ENCODE results near the gene CBFA2T2. TPM values are rescaled to one million over a fixed set of nuclear protein-coding genes. Genes with fewer than 3 reads are reported as not detected.
"Not testable (repeated sequence)": the region's sequence is repeated elsewhere in the genome, so short reads cannot be mapped to it uniquely, and the experiment has no call there.

The CBFA2T2 gene
- total RNA-seq, 2 donors from 2014 or later: 14.8 to 18.0 TPM

- ATAC-seq (ENCODE audit: insufficient number of reproducible peaks, low FRiP score, low read depth): no peak
- TF ChIP-seq, protein P1, sequence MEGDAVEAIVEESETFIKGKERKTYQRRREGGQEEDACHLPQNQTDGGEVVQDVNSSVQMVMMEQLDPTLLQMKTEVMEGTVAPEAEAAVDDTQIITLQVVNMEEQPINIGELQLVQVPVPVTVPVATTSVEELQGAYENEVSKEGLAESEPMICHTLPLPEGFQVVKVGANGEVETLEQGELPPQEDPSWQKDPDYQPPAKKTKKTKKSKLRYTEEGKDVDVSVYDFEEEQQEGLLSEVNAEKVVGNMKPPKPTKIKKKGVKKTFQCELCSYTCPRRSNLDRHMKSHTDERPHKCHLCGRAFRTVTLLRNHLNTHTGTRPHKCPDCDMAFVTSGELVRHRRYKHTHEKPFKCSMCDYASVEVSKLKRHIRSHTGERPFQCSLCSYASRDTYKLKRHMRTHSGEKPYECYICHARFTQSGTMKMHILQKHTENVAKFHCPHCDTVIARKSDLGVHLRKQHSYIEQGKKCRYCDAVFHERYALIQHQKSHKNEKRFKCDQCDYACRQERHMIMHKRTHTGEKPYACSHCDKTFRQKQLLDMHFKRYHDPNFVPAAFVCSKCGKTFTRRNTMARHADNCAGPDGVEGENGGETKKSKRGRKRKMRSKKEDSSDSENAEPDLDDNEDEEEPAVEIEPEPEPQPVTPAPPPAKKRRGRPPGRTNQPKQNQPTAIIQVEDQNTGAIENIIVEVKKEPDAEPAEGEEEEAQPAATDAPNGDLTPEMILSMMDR (IDR thresholded peaks at IDR 0.05): no peak
Observed at GRCh38 chr20:33481431-33481941, 8.4 kb upstream of the CBFA2T2 start.

DNA sequence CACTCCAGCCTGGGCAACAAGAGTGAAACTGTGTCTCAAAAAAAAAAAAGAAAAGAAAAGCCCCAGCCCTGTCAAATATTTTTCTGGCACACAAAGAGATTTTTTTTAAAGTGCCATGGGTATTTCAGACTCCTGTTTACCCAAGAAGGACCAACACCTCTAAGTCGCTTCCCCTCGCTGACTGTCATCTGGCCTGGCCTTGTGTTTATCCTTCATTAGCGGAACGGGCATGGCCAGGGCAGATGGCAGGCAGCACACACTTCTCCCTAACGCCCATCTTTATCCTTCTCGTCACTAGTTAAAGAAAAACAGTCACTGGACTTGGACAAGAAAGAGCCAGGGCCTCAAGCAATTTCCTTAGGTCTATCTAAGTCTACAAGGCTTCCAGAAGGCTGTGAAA, 7.3 kb upstream of the CBFA2T2 start:
- Histone ChIP-seq H3K36me3 (no peaks in the 10 kb centered on the region), H3K27me3 (replicated peaks; ENCODE audit: insufficient read depth) (no peaks in the 10 kb centered on the region), H3K27ac (no peak overlapping the region), H3K4me3 (no peak overlapping the region), H3K4me1 (ENCODE audit: control insufficient read depth in 1 of 2, low read depth in 2 of 2) (no peaks in the 10 kb centered on the region), H3K9me3 (no peaks in the 10 kb centered on the region)
- DNase-seq (ENCODE audit: low spot score) (no peak), ATAC-seq (ENCODE audit: insufficient number of reproducible peaks, low FRiP score, low read depth) (no peak)
- TF ChIP-seq, protein P1 (IDR thresholded peaks at IDR 0.05): no peak

More at GRCh38 chr20:33481431-33481941, 8.4 kb upstream of the CBFA2T2 start:
- H3K9me3 ChIP-seq: no peaks in the 10 kb centered on the region
- no peaks in the 10 kb centered on the region for H3K4me1 ChIP-seq (ENCODE audit: control insufficient read depth in 1 of 2, low read depth in 2 of 2)
- no peaks in the 10 kb centered on the region for H3K27me3 ChIP-seq (replicated peaks; ENCODE audit: insufficient read depth)
- H3K36me3 ChIP-seq: no peaks in the 10 kb centered on the region
- H3K4me3 ChIP-seq: no peak overlapping the region
- no peak overlapping the region for H3K27ac ChIP-seq
- no peak for DNase-seq (ENCODE audit: low spot score)

DNA sequence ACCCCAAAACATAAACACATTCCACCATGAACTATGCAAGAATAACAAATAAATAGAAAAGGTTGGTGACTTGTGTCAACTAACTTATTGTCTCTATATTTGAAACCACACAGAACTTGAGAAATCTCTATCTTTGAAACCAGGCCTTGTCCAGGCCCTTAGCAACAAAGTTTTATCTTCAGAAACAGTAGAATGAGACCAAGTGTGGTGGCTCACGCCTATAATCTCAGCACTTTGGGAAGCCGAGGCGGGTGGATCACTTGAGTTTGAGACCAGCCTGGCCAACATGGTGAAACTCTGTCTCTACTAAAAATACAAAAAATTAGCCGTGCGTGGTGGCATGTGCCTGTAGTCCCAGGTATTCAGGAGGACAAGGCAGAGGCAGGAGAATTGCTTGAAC, 6.7 kb upstream of the CBFA2T2 start:
- not testable (repeated sequence) for H3K36me3 ChIP-seq; H3K4me1 ChIP-seq (ENCODE audit: control insufficient read depth in 1 of 2, low read depth in 2 of 2); H3K9me3 ChIP-seq; DNase-seq (ENCODE audit: low spot score); H3K27ac ChIP-seq; H3K4me3 ChIP-seq; ATAC-seq (ENCODE audit: insufficient number of reproducible peaks, low FRiP score, low read depth); H3K27me3 ChIP-seq (replicated peaks; ENCODE audit: insufficient read depth)

DNA sequence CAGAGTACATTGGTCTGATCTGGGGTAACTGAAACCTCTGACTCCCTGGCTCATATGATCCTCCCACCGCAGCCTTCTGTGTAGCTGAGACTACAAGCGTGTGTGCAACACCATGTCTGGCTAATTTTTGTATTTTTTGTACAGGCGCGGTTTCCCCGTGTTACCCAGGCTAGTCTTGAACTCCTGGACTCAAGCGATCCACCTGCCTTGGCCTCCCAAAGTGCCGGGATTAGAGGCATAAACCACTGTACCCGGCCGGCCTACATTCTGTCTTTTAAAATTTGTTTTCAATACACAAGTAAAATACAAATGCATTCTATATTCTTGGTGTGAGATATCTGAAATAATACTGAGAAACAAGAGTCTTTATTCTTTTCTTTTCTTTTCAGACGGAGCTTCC, 1.7 kb upstream of the CBFA2T2 start:
- Histone ChIP-seq H3K27me3 (replicated peaks; ENCODE audit: insufficient read depth) (no peaks in the 10 kb centered on the region), H3K27ac (no peak overlapping the region), H3K36me3 (no peaks in the 10 kb centered on the region), H3K4me3 (no peak overlapping the region), H3K9me3 (no peaks in the 10 kb centered on the region), H3K4me1 (ENCODE audit: control insufficient read depth in 1 of 2, low read depth in 2 of 2) (peaks cover 13 to 23% of the 10 kb centered on the region in 2 donors)
- TF ChIP-seq, protein P1 (IDR thresholded peaks at IDR 0.05): no peak
- no peak for DNase-seq (ENCODE audit: low spot score)
- no peak for ATAC-seq (ENCODE audit: insufficient number of reproducible peaks, low FRiP score, low read depth)

- not testable (repeated sequence) for DNase-seq (ENCODE audit: low spot score); ATAC-seq (ENCODE audit: insufficient number of reproducible peaks, low FRiP score, low read depth); H3K9me3 ChIP-seq; H3K27me3 ChIP-seq (replicated peaks; ENCODE audit: insufficient read depth); H3K36me3 ChIP-seq
- Histone ChIP-seq H3K4me1 (ENCODE audit: control insufficient read depth in 1 of 2, low read depth in 2 of 2) (peaks cover 13 to 23% of the 10 kb centered on the region in 2 donors), H3K4me3 (peak overlapping the region; percentile 86), H3K27ac (peak overlapping the region; percentile 94 to 96)
Observed at GRCh38 chr20:33488661-33489494, 1.0 kb upstream of the CBFA2T2 start.

GRCh38 chr20:33489495-33490022, 337 bp upstream of the CBFA2T2 start:
- no peaks in the 10 kb centered on the region for H3K36me3 ChIP-seq
- DNase-seq (ENCODE audit: low spot score): peak; percentile 94
- H3K4me1 ChIP-seq (ENCODE audit: control insufficient read depth in 1 of 2, low read depth in 2 of 2): peaks cover 13 to 23% of the 10 kb centered on the region in 2 donors
- TF ChIP-seq, protein P1 (IDR thresholded peaks at IDR 0.05): no peak
- no peaks in the 10 kb centered on the region for H3K27me3 ChIP-seq (replicated peaks; ENCODE audit: insufficient read depth)
- ATAC-seq (ENCODE audit: insufficient number of reproducible peaks, low FRiP score, low read depth): peak; percentile 96
- H3K27ac ChIP-seq: peak overlapping the region; percentile 94 to 96
- H3K4me3 ChIP-seq: peak overlapping the region; percentile 86
- H3K9me3 ChIP-seq: no peaks in the 10 kb centered on the region

Data from thoracic aorta (tissue), 2 donors.